HepG2 (cell line): ENCODE results near the gene SP6. TPM values are rescaled to one million over a fixed set of nuclear protein-coding genes. Genes with fewer than 3 reads are reported as not detected.

Source experiments
- GATAD2A ChIP-seq: IDR thresholded peaks from 2 replicates; pipeline ENCODE4 v1.6.1; 2016
- IRF9 ChIP-seq: sonication (generic); formaldehyde crosslinking; IDR thresholded peaks from 2 replicates; pipeline ENCODE4 v1.8.0; 2022; ENCODE audit warnings: missing genetic modification reagents, mild to moderate bottlenecking, borderline replicate concordance
- KLF16 ChIP-seq, 2 experiments: sonication (generic) in 1 of 2; formaldehyde crosslinking in 1 of 2; IDR thresholded peaks; 2 replicates each; pipeline versions ENCODE4 v1.6.1 to v1.8.0; 2016 to 2023; ENCODE audit warnings: missing genetic modification reagents in 2 of 2, missing compliant biosample characterization in 1 of 2
- MAFF ChIP-seq: IDR thresholded peaks from 2 replicates; pipeline ENCODE4 v1.6.1; 2011; ENCODE audit warnings: low read depth, low read length, improper control_type of control experiment
- MTA3 ChIP-seq: sonication (generic); formaldehyde crosslinking; IDR thresholded peaks from 2 replicates; pipeline ENCODE4 v1.4.0; 2020; ENCODE audit warnings: missing genetic modification reagents
- PPARG ChIP-seq: conservative IDR thresholded peaks from 2 replicates; pipeline ENCODE4 v1.6.1; 2016; ENCODE audit warnings: missing biosample characterization, missing genetic modification reagents
- PRMT3 ChIP-seq: sonication (generic); formaldehyde crosslinking; IDR thresholded peaks from 2 replicates; pipeline ENCODE4 v1.8.1; 2022; ENCODE audit warnings: low read depth, mild to moderate bottlenecking, moderate library complexity, missing genetic modification reagents, borderline replicate concordance
- PRPF4 ChIP-seq: fragments of 200-400 bp; formaldehyde crosslinking; IDR thresholded peaks from 2 replicates; pipeline ENCODE4 v1.6.1; 2016; ENCODE audit warnings: low read length, low read depth; ENCODE audit not compliant: poor library complexity, severe bottlenecking
- SCMH1 ChIP-seq: sonication (generic); formaldehyde crosslinking; IDR thresholded peaks from 2 replicates; pipeline ENCODE4 v1.9.0; 2021; ENCODE audit warnings: missing genetic modification reagents, mild to moderate bottlenecking, borderline replicate concordance
- SIN3B ChIP-seq: fragments of 150-350 bp; IDR thresholded peaks from 2 replicates; pipeline ENCODE4 v1.6.1; 2014; ENCODE audit warnings: low read length
- SOX13 ChIP-seq, 3 experiments: fragments of 450-650 bp in 1 of 3; sonication (generic) in 1 of 3; formaldehyde crosslinking in 1 of 3; IDR thresholded peaks in 2 of 3; conservative IDR thresholded peaks in 1 of 3; 2 replicates each; pipeline versions ENCODE4 v1.5.0 to v1.6.1; 2016 to 2020; ENCODE audit warnings: antibody characterized with exemption in 1 of 3, mild to moderate bottlenecking in 1 of 3, missing compliant biosample characterization in 1 of 3, missing genetic modification reagents in 1 of 3, moderate library complexity in 1 of 3
- TBP ChIP-seq: sonication (generic); formaldehyde crosslinking; IDR thresholded peaks from 2 replicates; pipeline ENCODE4 v1.5.0; 2020; ENCODE audit warnings: missing genetic modification reagents
- TGIF2 ChIP-seq: IDR thresholded peaks from 2 replicates; pipeline ENCODE4 v1.6.1; 2016; ENCODE audit warnings: control low read depth, missing compliant biosample characterization
- ZBTB34 ChIP-seq: sonication (generic); formaldehyde crosslinking; IDR thresholded peaks from 2 replicates; pipeline ENCODE4 v1.8.0; 2022; ENCODE audit warnings: mild to moderate bottlenecking, missing genetic modification reagents
- ZNF274 ChIP-seq: sonication (generic); formaldehyde crosslinking; IDR thresholded peaks from 2 replicates; pipeline ENCODE4 v1.5.1; 2020; ENCODE audit warnings: mild to moderate bottlenecking, missing genetic modification reagents
- ZNF362 ChIP-seq: sonication (generic); formaldehyde crosslinking; IDR thresholded peaks from 2 replicates; pipeline ENCODE4 v1.4.0; 2020; ENCODE audit warnings: missing genetic modification reagents, mild to moderate bottlenecking, borderline replicate concordance
- ZNF547 ChIP-seq: sonication (generic); formaldehyde crosslinking; IDR thresholded peaks from 2 replicates; pipeline ENCODE4 v1.5.1; 2020; ENCODE audit warnings: mild to moderate bottlenecking, missing genetic modification reagents
- ZNF563 ChIP-seq: sonication (generic); formaldehyde crosslinking; IDR thresholded peaks from 2 replicates; pipeline ENCODE4 v1.8.0; 2022; ENCODE audit warnings: mild to moderate bottlenecking, moderate library complexity, missing genetic modification reagents
- ZNF580 ChIP-seq: IDR thresholded peaks from 2 replicates; pipeline ENCODE4 v1.6.1; 2016; ENCODE audit warnings: low read depth, borderline replicate concordance
- ZNF607 ChIP-seq: sonication (generic); formaldehyde crosslinking; IDR thresholded peaks from 2 replicates; pipeline ENCODE4 v1.5.1; 2020; ENCODE audit warnings: missing genetic modification reagents, mild to moderate bottlenecking, borderline replicate concordance
- ZNF747 ChIP-seq: sonication (generic); formaldehyde crosslinking; IDR thresholded peaks from 2 replicates; pipeline ENCODE4 v1.8.1; 2023; ENCODE audit warnings: missing genetic modification reagents, mild to moderate bottlenecking, borderline replicate concordance
- ZNF788 ChIP-seq: sonication (generic); formaldehyde crosslinking; IDR thresholded peaks from 2 replicates; pipeline ENCODE4 v1.5.0; 2020; ENCODE audit warnings: mild to moderate bottlenecking, missing genetic modification reagents, borderline replicate concordance
- ZNF850 ChIP-seq: sonication (generic); formaldehyde crosslinking; conservative IDR thresholded peaks from 2 replicates; pipeline ENCODE4 v1.9.0; 2021; ENCODE audit warnings: mild to moderate bottlenecking, missing genetic modification reagents
- ZSCAN12 ChIP-seq: sonication (generic); formaldehyde crosslinking; IDR thresholded peaks from 2 replicates; pipeline ENCODE4 v1.9.0; 2021; ENCODE audit warnings: mild to moderate bottlenecking, missing genetic modification reagents
- ZSCAN21 ChIP-seq: sonication (generic); formaldehyde crosslinking; IDR thresholded peaks from 2 replicates; pipeline ENCODE4 v1.8.0; 2022; ENCODE audit warnings: mild to moderate bottlenecking, missing genetic modification reagents, moderate library complexity, borderline replicate concordance
- polyA plus RNA-seq, 8 experiments: library from polyadenylated mRNA; depleted of rRNA in 3 of 8; stranded (reverse) in 7 of 8; unstranded in 1 of 8; fragments of >200 nt; fragmentation: Illumina TruSeq in 4 of 8; extraction: Trizol in 4 of 8; gene quantifications; 2 replicates each; pipeline versions ENCODE4 v1.2.1 to v1.2.3, GENCODE V29; 2011 to 2016; ENCODE audit warnings: low read depth in 4 of 8, missing spikeins in 1 of 8, mixed read lengths in 1 of 8; ENCODE audit not compliant: insufficient read depth in 1 of 8
- total RNA-seq, 5 experiments: library from RNA; depleted of rRNA; stranded (reverse); fragments of >200 nt; fragmentation: Illumina TruSeq; extraction: Trizol; gene quantifications; 2 replicates each; pipeline ENCODE4 v1.2.3, GENCODE V29; 2016; ENCODE audit warnings: low read depth in 1 of 5

The SP6 gene
- total and polyA plus RNA-seq, 2 of the 13 experiments (the other 11 are each of a cell fraction or from before 2014, with no cell fraction given): 0.07 TPM

GRCh38 chr17:47821424-47822391 is 29.3 kb downstream of the SP6 start, which contains the start of gene OSBPL7 (continued):
- TF ChIP-seq PRPF4 (no peak), KLF16 (CRISPR knock-in tag; IDR thresholded peaks at IDR 0.05) (peak in 1 of 2 experiments; percentile 82; a peak in 2 of 4 replicates), MTA3 (CRISPR knock-in tag) (no peak), ZNF747 (CRISPR knock-in tag) (peak; percentile 60; the same call in 1 of the 2 replicates), ZNF547 (CRISPR knock-in tag) (peak; percentile 82), ZNF580 (CRISPR knock-in tag) (peak; percentile 83; the same call in 1 of the 2 replicates), IRF9 (CRISPR knock-in tag) (peak; percentile 43; the same call in 1 of the 2 replicates), ZNF563 (CRISPR knock-in tag) (peak; percentile 7; the same call in 1 of the 2 replicates), SCMH1 (CRISPR knock-in tag) (no peak), ZBTB34 (CRISPR knock-in tag) (0 out of 2 replicates have a peak, but pooled peaks have one; percentile 58), TGIF2 (CRISPR knock-in tag) (peak; percentile 75), ZSCAN21 (CRISPR knock-in tag) (peak; percentile 73), GATAD2A (peak; percentile 71), ZSCAN12 (CRISPR knock-in tag) (no peak), ZNF788 (CRISPR knock-in tag) (peak; percentile 91; the same call in 1 of the 2 replicates), ZNF607 (CRISPR knock-in tag) (peak; percentile 38), ZNF274 (CRISPR knock-in tag) (peak; percentile 73), PPARG (0 out of 2 replicates have a peak, but pooled peaks have one; percentile 23), TBP (no peak), ZNF362 (no peak), SOX13 (IDR thresholded peaks at IDR 0.05) (no peak), SOX13 (CRISPR knock-in tag; conservative IDR thresholded peaks at IDR 0.05 in 1 of 2, IDR thresholded peaks at IDR 0.05 in 1 of 2) (peak in 1 of 2 experiments; percentile 51; a peak in 1 of 4 replicates), SIN3B (0 out of 2 replicates have a peak, but pooled peaks have one; percentile 23), MAFF (no peak), ZNF850 (CRISPR knock-in tag) (no peak), PRMT3 (CRISPR knock-in tag) (no peak)
